Measurements from ENCODE around the gene SLC19A1. TPM values are rescaled to one million over a fixed set of nuclear protein-coding genes. Genes with fewer than 3 reads are reported as not detected.

Gene SLC19A1
- total RNA-seq, 4 donors from 2014 or later = 1.5 to 8.6 (median 5.3) TPM

DNA sequence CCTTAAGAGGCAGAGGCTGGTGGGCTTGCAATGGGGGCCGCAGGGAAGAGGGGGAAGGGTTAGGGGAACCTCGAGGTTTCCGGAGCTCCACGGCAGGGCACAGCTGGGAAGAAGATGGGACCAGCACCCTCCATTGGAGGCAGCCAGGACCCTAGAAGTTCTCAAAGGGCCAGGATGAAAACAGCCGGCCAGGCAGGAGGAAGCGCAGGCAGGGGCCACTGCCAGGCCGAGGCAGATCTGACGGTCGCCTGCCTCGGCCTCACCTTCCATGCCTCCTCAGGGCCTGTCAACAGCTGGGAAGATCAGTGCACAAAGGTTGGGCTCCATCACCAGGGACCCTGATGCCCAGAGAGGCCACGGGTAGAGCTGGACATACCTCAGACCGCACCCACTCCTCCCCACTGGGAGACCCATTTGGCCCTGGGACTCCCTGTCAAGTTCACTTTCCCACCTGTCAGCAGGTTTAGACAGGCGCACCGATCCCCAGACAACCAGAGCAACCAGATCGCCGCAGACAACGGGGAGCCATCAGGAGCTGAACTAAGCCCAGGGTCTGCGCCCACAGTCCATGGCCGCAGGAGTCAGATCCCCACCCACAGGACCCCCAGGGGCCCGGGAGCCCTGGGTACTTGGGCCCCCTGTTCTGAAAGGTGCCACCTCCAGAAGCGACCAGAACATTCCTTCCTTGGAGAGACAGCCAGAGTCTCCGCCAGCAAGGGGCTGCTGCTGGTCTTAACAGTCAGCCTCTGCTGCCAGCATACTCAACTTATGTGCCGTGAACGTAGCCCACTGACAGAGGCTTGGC, 2.2 kb downstream of the SLC19A1 start:
- ATAC-seq = no peak
- H3K9me3 ChIP-seq = no peaks in the 10 kb centered on the region
- peaks cover 0 to 24% (median 11%) of the 10 kb centered on the region in 3 donors for H3K4me1 ChIP-seq
- no peaks in the 10 kb centered on the region for H3K36me3 ChIP-seq
- TF ChIP-seq EP300 (IDR thresholded peaks at IDR 0.05) (no peak), POLR2A (IDR thresholded peaks at IDR 0.05) (no peak), POLR2AphosphoS5 (IDR thresholded peaks at IDR 0.05) (no peak)
- TF ChIP-seq, protein P1, sequence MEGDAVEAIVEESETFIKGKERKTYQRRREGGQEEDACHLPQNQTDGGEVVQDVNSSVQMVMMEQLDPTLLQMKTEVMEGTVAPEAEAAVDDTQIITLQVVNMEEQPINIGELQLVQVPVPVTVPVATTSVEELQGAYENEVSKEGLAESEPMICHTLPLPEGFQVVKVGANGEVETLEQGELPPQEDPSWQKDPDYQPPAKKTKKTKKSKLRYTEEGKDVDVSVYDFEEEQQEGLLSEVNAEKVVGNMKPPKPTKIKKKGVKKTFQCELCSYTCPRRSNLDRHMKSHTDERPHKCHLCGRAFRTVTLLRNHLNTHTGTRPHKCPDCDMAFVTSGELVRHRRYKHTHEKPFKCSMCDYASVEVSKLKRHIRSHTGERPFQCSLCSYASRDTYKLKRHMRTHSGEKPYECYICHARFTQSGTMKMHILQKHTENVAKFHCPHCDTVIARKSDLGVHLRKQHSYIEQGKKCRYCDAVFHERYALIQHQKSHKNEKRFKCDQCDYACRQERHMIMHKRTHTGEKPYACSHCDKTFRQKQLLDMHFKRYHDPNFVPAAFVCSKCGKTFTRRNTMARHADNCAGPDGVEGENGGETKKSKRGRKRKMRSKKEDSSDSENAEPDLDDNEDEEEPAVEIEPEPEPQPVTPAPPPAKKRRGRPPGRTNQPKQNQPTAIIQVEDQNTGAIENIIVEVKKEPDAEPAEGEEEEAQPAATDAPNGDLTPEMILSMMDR (IDR thresholded peaks at IDR 0.05) = no peak
- 72% methylated on average over 2 of the region's 24 CpGs; no CpG with 5 or more reads in 1 of the 2 donors for WGBS, 2 donors (ENCODE audit: low coverage in 1 of 2)
- H3K27ac ChIP-seq = no peak overlapping the region
- H3K27me3 ChIP-seq = no peaks in the 10 kb centered on the region
- H3K4me3 ChIP-seq = no peak overlapping the region

DNA sequence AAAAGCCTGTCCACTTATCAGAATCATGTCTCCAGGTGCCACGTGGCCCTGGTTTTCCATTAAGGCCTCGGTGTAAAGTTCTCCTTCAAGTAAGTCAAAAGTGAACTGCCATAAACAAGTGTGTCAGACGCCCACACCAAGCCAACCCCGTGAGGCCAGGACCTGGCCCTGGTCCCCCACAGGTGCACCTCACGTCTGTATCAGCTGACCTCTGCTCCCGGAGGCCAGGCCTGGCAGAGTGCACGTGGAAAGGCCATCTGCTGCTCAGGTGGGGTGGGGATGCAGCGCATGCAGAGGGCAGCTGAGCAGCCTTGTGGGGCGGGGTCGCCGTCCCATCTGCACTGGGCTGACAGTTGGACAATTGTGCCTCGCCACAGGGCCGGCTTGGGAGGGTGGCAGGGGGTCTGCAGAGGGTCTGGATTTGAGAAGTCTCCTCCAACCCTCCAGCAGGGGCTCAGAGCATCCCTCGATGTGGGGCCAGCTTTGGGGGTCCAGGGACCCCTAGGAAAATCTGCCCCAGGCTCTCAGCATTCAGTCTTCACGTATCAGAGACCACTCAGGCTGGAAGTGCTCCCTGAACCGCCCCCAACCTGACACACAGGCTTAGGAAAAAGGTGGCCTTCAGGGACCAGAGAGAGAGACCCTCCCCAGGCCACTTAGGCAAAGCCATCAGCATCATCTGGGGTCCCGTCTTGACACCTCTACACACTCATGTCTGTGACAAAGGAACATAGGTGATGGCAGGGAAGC, 3.0 kb downstream of the SLC19A1 start:
- H3K9me3 ChIP-seq = no peaks in the 10 kb centered on the region
- WGBS, 2 donors (ENCODE audit: low coverage in 1 of 2) = 75 to 100% methylated on average over 2 of the region's 17 CpGs
- H3K4me1 ChIP-seq = peaks cover 0 to 24% (median 11%) of the 10 kb centered on the region in 3 donors
- H3K27me3 ChIP-seq = no peaks in the 10 kb centered on the region
- TF ChIP-seq EP300 (IDR thresholded peaks at IDR 0.05) (no peak), POLR2AphosphoS5 (IDR thresholded peaks at IDR 0.05) (no peak), POLR2A (IDR thresholded peaks at IDR 0.05) (no peak)
- TF ChIP-seq, protein P1 (IDR thresholded peaks at IDR 0.05) = no peak
- no peak for ATAC-seq
- no peaks in the 10 kb centered on the region for H3K36me3 ChIP-seq
- H3K4me3 ChIP-seq = no peak overlapping the region
- H3K27ac ChIP-seq = no peak overlapping the region

DNA sequence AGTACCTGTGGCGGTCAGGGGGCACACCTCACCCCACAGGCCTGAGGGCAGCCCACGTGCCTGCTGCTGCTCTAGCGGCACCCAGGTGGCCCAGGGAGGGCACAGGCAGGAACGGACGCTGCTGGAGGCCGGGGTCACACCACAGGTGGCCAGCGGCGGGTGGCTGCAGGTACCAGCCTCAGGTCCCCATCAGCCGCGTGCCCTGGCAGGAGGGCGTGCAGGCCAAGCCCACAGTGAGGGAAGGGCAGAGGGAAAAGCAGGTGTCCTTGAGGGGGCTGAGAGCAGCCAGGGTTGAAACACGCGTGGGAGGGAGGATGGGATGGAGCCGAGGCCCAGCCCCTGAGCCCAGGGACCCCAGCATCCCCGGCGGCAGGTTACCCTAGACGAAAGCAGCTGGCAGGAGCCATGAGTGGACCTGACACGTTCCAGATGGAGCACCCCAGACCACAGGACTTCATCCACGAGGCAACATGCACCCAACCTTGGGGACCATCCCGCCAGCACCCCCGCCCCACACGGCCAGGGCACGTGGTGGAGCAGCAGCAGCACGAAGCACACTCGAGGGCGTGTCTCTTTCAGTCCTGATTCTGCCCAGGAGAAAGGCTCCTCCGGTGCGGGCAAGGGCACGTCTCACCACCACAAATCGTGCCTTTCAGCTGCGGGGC, 3.7 kb downstream of the SLC19A1 start:
- no peak overlapping the region for H3K4me3 ChIP-seq
- no peaks in the 10 kb centered on the region for H3K36me3 ChIP-seq
- TF ChIP-seq, protein P1 (IDR thresholded peaks at IDR 0.05) = no peak
- TF ChIP-seq EP300 (IDR thresholded peaks at IDR 0.05) = no peak
- no peak for TF ChIP-seq POLR2AphosphoS5 (IDR thresholded peaks at IDR 0.05)
- TF ChIP-seq POLR2A (IDR thresholded peaks at IDR 0.05) = no peak
- H3K9me3 ChIP-seq = no peaks in the 10 kb centered on the region
- no peaks in the 10 kb centered on the region for H3K27me3 ChIP-seq
- no peak overlapping the region for H3K27ac ChIP-seq
- WGBS, 2 donors (ENCODE audit: low coverage in 1 of 2) = 90 to 100% methylated on average over 6 to 10 of the region's 31 CpGs
- ATAC-seq = no peak
- H3K4me1 ChIP-seq = peaks cover 0 to 23% (median 11%) of the 10 kb centered on the region in 3 donors

DNA sequence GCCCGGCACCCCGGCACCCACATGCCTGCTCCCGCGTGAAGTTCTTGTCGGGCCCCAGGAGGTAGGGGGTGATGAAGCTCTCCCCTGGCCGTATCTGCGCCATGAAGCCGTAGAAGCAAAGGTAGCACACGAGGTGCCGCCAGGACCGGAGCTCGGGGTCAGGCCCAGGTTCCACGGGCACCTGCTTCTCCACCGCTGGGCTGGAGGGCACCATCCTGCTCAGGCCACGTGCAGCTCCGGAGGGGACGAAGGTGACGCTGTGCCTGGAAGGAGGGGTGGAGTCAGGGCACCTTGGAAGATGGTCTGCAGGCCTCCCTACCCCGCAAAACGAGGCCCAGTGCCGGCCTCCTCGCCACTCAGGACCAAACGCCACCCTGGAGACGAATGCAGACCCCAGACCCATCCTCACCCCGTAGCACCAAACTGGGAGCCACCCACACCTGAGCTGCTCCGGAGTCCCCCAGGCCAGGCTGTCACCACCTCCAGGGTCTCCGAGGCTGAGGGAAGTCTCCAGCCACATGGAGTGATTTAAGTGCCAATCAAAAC, 4.4 kb downstream of the SLC19A1 start:
- TF ChIP-seq EP300 (IDR thresholded peaks at IDR 0.05) = no peak
- TF ChIP-seq, protein P1 (IDR thresholded peaks at IDR 0.05) = no peak
- TF ChIP-seq POLR2A (IDR thresholded peaks at IDR 0.05) = no peak
- no peak for TF ChIP-seq POLR2AphosphoS5 (IDR thresholded peaks at IDR 0.05)
- ATAC-seq = no peak
- Histone ChIP-seq H3K9me3 (no peaks in the 10 kb centered on the region), H3K4me1 (peaks cover 0 to 16% (median 8%) of the 10 kb centered on the region in 3 donors), H3K27ac (no peak overlapping the region), H3K4me3 (no peak overlapping the region), H3K36me3 (no peaks in the 10 kb centered on the region), H3K27me3 (no peaks in the 10 kb centered on the region)
- WGBS, 2 donors (ENCODE audit: low coverage in 1 of 2) = 89% methylated on average over 7 of the region's 27 CpGs; no CpG with 5 or more reads in 1 of the 2 donors
